GM23338 (cell line): Measurements from ENCODE around the gene RAP1B. TPM values are rescaled to one million over a fixed set of nuclear protein-coding genes. Genes with fewer than 3 reads are reported as not detected.

Experiments used
- ATAC-seq: fragments of 200-7000 bp; cut with Tn5 transposase; 3 replicates; pipeline ENCODE4 v1.9.1; 2020
- DNase-seq: peaks from one replicate; pipeline ENCODE4 v3.0.0-alpha.2; 2015; ENCODE audit warnings: low spot score
- H2AFZ ChIP-seq: fragments of 200-600 bp; sonication (generic); 2 replicates; pipeline ENCODE4 v1.8.0; 2016; ENCODE audit warnings: antibody characterized with exemption, mild to moderate bottlenecking, moderate library complexity
- H3F3A ChIP-seq: fragments of 200-600 bp; sonication (generic); replicated peaks from 2 replicates; pipeline ENCODE4 v1.8.0; 2017; ENCODE audit warnings: antibody characterized with exemption, mixed run types, low read depth
- H3K27ac ChIP-seq: fragments of 200-600 bp; sonication (generic); 2 replicates; pipeline ENCODE4 v1.6.1; 2016; ENCODE audit warnings: low read depth
- H3K27me3 ChIP-seq: fragments of 200-600 bp; sonication (generic); 2 replicates; pipeline ENCODE4 v1.8.0; 2016; ENCODE audit warnings: mild to moderate bottlenecking, mixed run types, moderate library complexity; ENCODE audit not compliant: insufficient read depth
- H3K36me3 ChIP-seq: fragments of 200-600 bp; sonication (generic); 2 replicates; pipeline ENCODE4 v1.8.0; 2016; ENCODE audit warnings: mild to moderate bottlenecking; ENCODE audit not compliant: insufficient read depth
- H3K4me1 ChIP-seq: fragments of 200-600 bp; sonication (generic); 2 replicates; pipeline ENCODE4 v1.8.0; 2016; ENCODE audit warnings: mild to moderate bottlenecking, moderate library complexity; ENCODE audit not compliant: insufficient read depth
- H3K4me2 ChIP-seq: fragments of 200-600 bp; sonication (generic); 2 replicates; pipeline ENCODE4 v1.7.1; 2017; ENCODE audit warnings: mixed run types
- H3K4me3 ChIP-seq: fragments of 200-600 bp; sonication (generic); 2 replicates; pipeline ENCODE4 v1.6.1; 2016; ENCODE audit warnings: mixed run types
- H3K79me2 ChIP-seq: fragments of 200-600 bp; sonication (generic); replicated peaks from 2 replicates; pipeline ENCODE4 v1.8.0; 2017; ENCODE audit warnings: mild to moderate bottlenecking; ENCODE audit not compliant: insufficient read depth
- H3K9me2 ChIP-seq: fragments of 200-600 bp; sonication (generic); 2 replicates; pipeline ENCODE4 v1.8.0; 2017; ENCODE audit not compliant: insufficient read depth
- H4K20me1 ChIP-seq: fragments of 200-600 bp; sonication (generic); replicated peaks from 2 replicates; pipeline ENCODE4 v1.8.0; 2017; ENCODE audit warnings: mild to moderate bottlenecking; ENCODE audit not compliant: insufficient read depth
- H3K27ac Mint-ChIP-seq: 2 replicates; pipeline ENCODE4 v1.8.0; 2020; ENCODE audit warnings: inconsistent platforms, mild to moderate bottlenecking, moderate library complexity, mixed read lengths
- H3K27me3 Mint-ChIP-seq: 3 replicates; pipeline ENCODE4 v1.8.0; 2022; ENCODE audit warnings: low read depth, mild to moderate bottlenecking, moderate library complexity, mixed read lengths, inconsistent platforms; ENCODE audit not compliant: insufficient read depth, poor library complexity
- H3K36me3 Mint-ChIP-seq: 3 replicates; pipeline ENCODE4 v1.8.0; 2021; ENCODE audit warnings: low read depth, mild to moderate bottlenecking, inconsistent platforms, moderate library complexity, mixed read lengths
- H3K4me1 Mint-ChIP-seq: 3 replicates; pipeline ENCODE4 v1.8.0; 2020; ENCODE audit warnings: mild to moderate bottlenecking, inconsistent platforms, mixed read lengths
- H3K4me3 Mint-ChIP-seq: 3 replicates; pipeline ENCODE4 v1.8.0; 2021; ENCODE audit warnings: moderate library complexity, mild to moderate bottlenecking, inconsistent platforms, mixed read lengths
- H3K9me3 Mint-ChIP-seq: 3 replicates; pipeline ENCODE4 v1.8.0; 2020; ENCODE audit warnings: moderate library complexity, mild to moderate bottlenecking, inconsistent platforms, mixed read lengths
- CREB1 ChIP-seq: fragments of 250-450 bp; sonication (Bioruptor Pico); IDR thresholded peaks from 2 replicates; pipeline ENCODE4 v1.5.0; 2020; ENCODE audit warnings: low read depth, mild to moderate bottlenecking, moderate library complexity
- EZH2 ChIP-seq: fragments of 200-600 bp; sonication (generic); IDR thresholded peaks from one replicate; pipeline ENCODE4 v1.8.0; 2017; ENCODE audit warnings: antibody characterized with exemption, mild to moderate bottlenecking, low read depth; ENCODE audit not compliant: unreplicated experiment
- EZH2phosphoT487 ChIP-seq: fragments of 200-600 bp; sonication (generic); IDR thresholded peaks from one replicate; pipeline ENCODE4 v1.8.1; 2018; ENCODE audit warnings: antibody characterized with exemption; ENCODE audit not compliant: unreplicated experiment
- JUNB ChIP-seq: IDR thresholded peaks from one replicate; pipeline ENCODE4 v1.6.1; 2016; ENCODE audit warnings: antibody characterized with exemption; ENCODE audit not compliant: unreplicated experiment
- NANOG ChIP-seq: IDR thresholded peaks from 2 replicates; pipeline ENCODE4 v1.6.1; 2016; ENCODE audit warnings: antibody characterized with exemption, borderline replicate concordance
- POLR2AphosphoS5 ChIP-seq: IDR thresholded peaks from 2 replicates; pipeline ENCODE4 v1.6.1; 2016; ENCODE audit warnings: antibody characterized with exemption, low read depth
- ZNF114 ChIP-seq: fragments of 250-450 bp; sonication (Bioruptor Pico); IDR thresholded peaks from 2 replicates; pipeline ENCODE4 v1.5.0; 2020; ENCODE audit warnings: mild to moderate bottlenecking, moderate library complexity
- polyA plus RNA-seq: library from polyadenylated mRNA; unstranded; fragments of >200 nt; fragmentation: Nextera tagmentation; extraction: Ambion mirVana; gene quantifications from 2 replicates; pipeline ENCODE4 v1.2.1, GENCODE V29; 2016
- total RNA-seq: library from RNA; depleted of rRNA; stranded (reverse); fragments of >200 nt; shearing (Covaris generic); gene quantifications from 2 replicates; pipeline ENCODE4 v1.2.3, GENCODE V29; 2014
- TF ChIP-seq, protein P1 (sequence below): fragments of 250-450 bp; sonication (Bioruptor Pico); IDR thresholded peaks from 2 replicates; pipeline ENCODE4 v1.5.0; 2020; ENCODE audit warnings: mild to moderate bottlenecking, moderate library complexity
- TF ChIP-seq, protein P2 (sequence below): IDR thresholded peaks from 2 replicates; pipeline ENCODE4 v1.6.1; 2016; ENCODE audit warnings: antibody characterized with exemption

Gene RAP1B
- total and polyA plus RNA-seq, 2 experiments from 2014 or later: 90.6 to 128 TPM

DNA sequence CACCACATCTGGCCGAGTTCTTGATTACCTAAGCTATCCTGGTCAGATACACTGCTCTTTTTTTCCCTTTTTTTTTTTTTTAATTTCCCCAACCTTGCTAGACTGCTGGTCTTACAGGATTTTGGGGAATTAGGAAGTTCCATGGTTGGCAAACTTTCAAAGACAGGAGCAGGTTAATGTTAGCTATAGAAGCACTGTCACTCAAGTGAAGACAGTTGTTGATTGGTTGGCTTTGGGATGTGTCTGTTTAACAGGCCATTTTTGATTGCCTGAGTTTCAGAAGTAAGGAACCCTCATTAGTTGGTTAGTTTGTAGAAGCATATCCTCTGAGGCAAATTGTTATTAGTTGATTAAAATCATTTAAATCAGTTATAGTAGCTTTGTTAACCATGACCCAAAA, 36.8 kb downstream of the RAP1B start (continued):
- TF ChIP-seq, protein P1, sequence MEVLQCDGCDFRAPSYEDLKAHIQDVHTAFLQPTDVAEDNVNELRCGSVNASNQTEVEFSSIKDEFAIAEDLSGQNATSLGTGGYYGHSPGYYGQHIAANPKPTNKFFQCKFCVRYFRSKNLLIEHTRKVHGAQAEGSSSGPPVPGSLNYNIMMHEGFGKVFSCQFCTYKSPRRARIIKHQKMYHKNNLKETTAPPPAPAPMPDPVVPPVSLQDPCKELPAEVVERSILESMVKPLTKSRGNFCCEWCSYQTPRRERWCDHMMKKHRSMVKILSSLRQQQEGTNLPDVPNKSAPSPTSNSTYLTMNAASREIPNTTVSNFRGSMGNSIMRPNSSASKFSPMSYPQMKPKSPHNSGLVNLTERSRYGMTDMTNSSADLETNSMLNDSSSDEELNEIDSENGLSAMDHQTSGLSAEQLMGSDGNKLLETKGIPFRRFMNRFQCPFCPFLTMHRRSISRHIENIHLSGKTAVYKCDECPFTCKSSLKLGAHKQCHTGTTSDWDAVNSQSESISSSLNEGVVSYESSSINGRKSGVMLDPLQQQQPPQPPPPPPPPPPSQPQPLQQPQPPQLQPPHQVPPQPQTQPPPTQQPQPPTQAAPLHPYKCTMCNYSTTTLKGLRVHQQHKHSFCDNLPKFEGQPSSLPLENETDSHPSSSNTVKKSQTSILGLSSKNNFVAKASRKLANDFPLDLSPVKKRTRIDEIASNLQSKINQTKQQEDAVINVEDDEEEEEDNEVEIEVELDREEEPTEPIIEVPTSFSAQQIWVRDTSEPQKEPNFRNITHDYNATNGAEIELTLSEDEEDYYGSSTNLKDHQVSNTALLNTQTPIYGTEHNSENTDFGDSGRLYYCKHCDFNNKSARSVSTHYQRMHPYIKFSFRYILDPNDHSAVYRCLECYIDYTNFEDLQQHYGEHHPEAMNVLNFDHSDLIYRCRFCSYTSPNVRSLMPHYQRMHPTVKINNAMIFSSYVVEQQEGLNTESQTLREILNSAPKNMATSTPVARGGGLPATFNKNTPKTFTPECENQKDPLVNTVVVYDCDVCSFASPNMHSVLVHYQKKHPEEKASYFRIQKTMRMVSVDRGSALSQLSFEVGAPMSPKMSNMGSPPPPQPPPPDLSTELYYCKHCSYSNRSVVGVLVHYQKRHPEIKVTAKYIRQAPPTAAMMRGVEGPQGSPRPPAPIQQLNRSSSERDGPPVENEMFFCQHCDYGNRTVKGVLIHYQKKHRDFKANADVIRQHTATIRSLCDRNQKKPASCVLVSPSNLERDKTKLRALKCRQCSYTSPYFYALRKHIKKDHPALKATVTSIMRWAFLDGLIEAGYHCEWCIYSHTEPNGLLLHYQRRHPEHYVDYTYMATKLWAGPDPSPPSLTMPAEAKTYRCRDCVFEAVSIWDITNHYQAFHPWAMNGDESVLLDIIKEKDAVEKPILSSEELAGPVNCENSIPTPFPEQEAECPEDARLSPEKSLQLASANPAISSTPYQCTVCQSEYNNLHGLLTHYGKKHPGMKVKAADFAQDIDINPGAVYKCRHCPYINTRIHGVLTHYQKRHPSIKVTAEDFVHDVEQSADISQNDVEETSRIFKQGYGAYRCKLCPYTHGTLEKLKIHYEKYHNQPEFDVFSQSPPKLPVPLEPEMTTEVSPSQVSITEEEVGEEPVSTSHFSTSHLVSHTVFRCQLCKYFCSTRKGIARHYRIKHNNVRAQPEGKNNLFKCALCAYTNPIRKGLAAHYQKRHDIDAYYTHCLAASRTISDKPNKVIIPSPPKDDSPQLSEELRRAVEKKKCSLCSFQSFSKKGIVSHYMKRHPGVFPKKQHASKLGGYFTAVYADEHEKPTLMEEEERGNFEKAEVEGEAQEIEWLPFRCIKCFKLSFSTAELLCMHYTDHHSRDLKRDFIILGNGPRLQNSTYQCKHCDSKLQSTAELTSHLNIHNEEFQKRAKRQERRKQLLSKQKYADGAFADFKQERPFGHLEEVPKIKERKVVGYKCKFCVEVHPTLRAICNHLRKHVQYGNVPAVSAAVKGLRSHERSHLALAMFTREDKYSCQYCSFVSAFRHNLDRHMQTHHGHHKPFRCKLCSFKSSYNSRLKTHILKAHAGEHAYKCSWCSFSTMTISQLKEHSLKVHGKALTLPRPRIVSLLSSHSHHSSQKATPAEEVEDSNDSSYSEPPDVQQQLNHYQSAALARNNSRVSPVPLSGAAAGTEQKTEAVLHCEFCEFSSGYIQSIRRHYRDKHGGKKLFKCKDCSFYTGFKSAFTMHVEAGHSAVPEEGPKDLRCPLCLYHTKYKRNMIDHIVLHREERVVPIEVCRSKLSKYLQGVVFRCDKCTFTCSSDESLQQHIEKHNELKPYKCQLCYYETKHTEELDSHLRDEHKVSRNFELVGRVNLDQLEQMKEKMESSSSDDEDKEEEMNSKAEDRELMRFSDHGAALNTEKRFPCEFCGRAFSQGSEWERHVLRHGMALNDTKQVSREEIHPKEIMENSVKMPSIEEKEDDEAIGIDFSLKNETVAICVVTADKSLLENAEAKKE: no peak
- TF ChIP-seq ZNF114 (CRISPR knock-in tag) (no peak), POLR2AphosphoS5 (no peak), NANOG (no peak), CREB1 (CRISPR knock-in tag) (no peak), EZH2 (no peak)
- TF ChIP-seq, protein P2, sequence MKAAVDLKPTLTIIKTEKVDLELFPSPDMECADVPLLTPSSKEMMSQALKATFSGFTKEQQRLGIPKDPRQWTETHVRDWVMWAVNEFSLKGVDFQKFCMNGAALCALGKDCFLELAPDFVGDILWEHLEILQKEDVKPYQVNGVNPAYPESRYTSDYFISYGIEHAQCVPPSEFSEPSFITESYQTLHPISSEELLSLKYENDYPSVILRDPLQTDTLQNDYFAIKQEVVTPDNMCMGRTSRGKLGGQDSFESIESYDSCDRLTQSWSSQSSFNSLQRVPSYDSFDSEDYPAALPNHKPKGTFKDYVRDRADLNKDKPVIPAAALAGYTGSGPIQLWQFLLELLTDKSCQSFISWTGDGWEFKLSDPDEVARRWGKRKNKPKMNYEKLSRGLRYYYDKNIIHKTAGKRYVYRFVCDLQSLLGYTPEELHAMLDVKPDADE: no peak

DNA sequence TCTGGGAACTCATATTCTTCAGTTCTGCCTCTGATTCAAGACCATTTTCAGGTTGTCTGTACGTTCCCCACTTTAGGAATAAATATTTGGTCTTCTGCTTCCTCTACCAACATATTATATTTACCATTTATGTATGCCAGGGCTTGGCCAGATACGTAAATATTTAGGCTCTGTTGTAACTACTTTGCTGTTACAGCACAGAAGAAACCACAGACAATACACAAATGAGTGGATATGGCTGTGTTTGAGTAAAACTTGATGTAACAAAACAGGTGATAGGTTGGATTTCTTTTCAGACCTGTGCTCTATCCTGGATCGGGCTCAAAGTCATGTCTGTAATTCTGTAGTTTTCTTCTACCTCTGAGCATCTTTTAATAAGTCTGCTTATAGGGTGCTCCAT, 37.5 kb downstream of the RAP1B start:
- no peaks in the 10 kb centered on the region for H3K9me3 Mint-ChIP-seq
- H3K36me3 Mint-ChIP-seq: peaks cover 19% of the 10 kb centered on the region; the same call in 2 of the 3 replicates
- H3K27ac ChIP-seq: no peak overlapping the region; the same call in 1 of the 2 replicates
- no peaks in the 10 kb centered on the region for H3K27me3 ChIP-seq
- H2AFZ ChIP-seq: no peak overlapping the region
- H3K79me2 ChIP-seq: peaks cover 75% of the 10 kb centered on the region
- H3K4me2 ChIP-seq: no peak overlapping the region
- no peaks in the 10 kb centered on the region for H3K27me3 Mint-ChIP-seq
- no peak overlapping the region for H3K27ac Mint-ChIP-seq
- no peak overlapping the region for H3K4me3 Mint-ChIP-seq
- H3K4me1 ChIP-seq: no peaks in the 10 kb centered on the region
- peaks cover 7% of the 10 kb centered on the region; the same call in 1 of the 2 replicates for H4K20me1 ChIP-seq
- peaks cover 18% of the 10 kb centered on the region for H3K36me3 ChIP-seq
- no peaks in the 10 kb centered on the region for H3K9me2 ChIP-seq
- no peaks in the 10 kb centered on the region for H3K4me1 Mint-ChIP-seq
- no peak overlapping the region for H3K4me3 ChIP-seq
- DNase-seq (no peak), ATAC-seq (no peak)
- no peaks in the 10 kb centered on the region for H3F3A ChIP-seq
- TF ChIP-seq ZNF114 (CRISPR knock-in tag) (no peak), JUNB (no peak), POLR2AphosphoS5 (no peak), EZH2phosphoT487 (no peak)
- TF ChIP-seq, protein P1: no peak
